Measurements from ENCODE around the gene MALAT1. TPM values are rescaled to one million over a fixed set of nuclear protein-coding genes. Genes with fewer than 3 reads are reported as not detected.
A peak's percentile ranks its signal among the peaks of the same experiment; 100 is the strongest.

MALAT1 gene
- total RNA-seq, 1 donor from 2014 or later: 9,030 TPM

GRCh38 chr11:65545853-65546216 lies 47.0 kb downstream of the MALAT1 start:
- TF ChIP-seq EZH2 (IDR thresholded peaks at IDR 0.05) (no peak), CTCF (IDR thresholded peaks at IDR 0.05) (no peak), EZH2phosphoT487 (IDR thresholded peaks at IDR 0.05) (no peak)
- Mint-ChIP-seq H3K4me1 (peaks cover 25% of the 10 kb centered on the region), H3K4me3 (peak overlapping the region; percentile 73), H3K9me3 (no peaks in the 10 kb centered on the region), H3K36me3 (peaks cover 5% of the 10 kb centered on the region), H3K27ac (no peak overlapping the region), H3K27me3 (ENCODE audit: insufficient read depth, low read depth) (peaks cover 29% of the 10 kb centered on the region)
- Histone ChIP-seq H4K20me1 (ENCODE audit: low read depth) (peaks cover 23% of the 10 kb centered on the region), H3K27me3 (peaks cover 97% of the 10 kb centered on the region), H3F3A (ENCODE audit: low read depth) (peaks cover 12% of the 10 kb centered on the region), H3K4me1 (peaks cover 4% of the 10 kb centered on the region), H3K4me3 (peak overlapping the region; percentile 44), H3K36me3 (no peaks in the 10 kb centered on the region), H3K79me2 (ENCODE audit: low read depth) (no peaks in the 10 kb centered on the region), H2AFZ (replicated peaks) (no peak overlapping the region), H3K9ac (no peak overlapping the region), H3K4me2 (peak overlapping the region; percentile 81), H3K9me3 (ENCODE audit: low read depth) (no peaks in the 10 kb centered on the region), H3K27ac (no peak overlapping the region)
- no peak for DNase-seq (ENCODE audit: low spot score)

DNA sequence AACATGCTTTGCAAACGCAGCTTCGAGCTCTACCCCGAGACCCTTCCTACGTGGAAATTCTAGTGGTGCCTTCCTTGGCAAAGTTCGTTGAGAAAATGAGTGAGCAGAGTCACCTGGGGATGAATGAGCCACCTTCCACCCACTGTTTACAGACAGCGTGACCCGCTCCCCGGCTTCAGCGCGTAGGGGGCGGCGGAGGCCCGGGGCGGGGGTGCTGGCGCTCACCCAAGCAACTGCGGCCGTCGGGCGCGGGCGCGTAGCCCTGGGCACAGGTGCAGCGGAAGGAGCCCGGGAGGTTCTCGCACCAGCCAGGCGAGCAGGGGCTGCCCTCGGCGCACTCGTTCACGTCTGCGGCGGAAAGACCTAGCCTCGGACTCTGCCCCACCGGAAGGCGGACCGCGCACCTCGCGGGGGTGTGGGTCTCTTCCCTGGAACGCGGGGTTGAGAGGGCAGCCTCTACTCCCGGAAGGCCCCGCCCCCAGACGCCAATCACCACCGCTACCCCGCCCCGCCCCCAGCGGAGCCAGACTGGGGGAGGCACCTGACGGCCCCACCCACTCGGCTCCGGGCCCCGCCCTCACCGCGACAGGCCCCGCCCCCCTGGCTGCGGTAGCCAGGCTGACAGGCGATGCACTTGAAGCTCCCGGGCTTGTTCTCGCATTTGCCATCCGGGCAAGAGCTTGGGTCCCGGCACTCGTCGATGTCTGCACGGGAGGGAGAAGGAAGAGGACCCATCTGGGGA lies 47.5 kb downstream of the MALAT1 start:
- peak overlapping the region; percentile 81 for H3K4me2 ChIP-seq
- Mint-ChIP-seq H3K27ac (no peak overlapping the region), H3K4me1 (peaks cover 28% of the 10 kb centered on the region), H3K27me3 (ENCODE audit: insufficient read depth, low read depth) (peaks cover 29% of the 10 kb centered on the region), H3K36me3 (peaks cover 5% of the 10 kb centered on the region), H3K4me3 (peak overlapping the region; percentile 74), H3K9me3 (no peaks in the 10 kb centered on the region)
- peak; percentile 52 for TF ChIP-seq EZH2phosphoT487 (IDR thresholded peaks at IDR 0.05)
- peak; percentile 61 for TF ChIP-seq EZH2 (IDR thresholded peaks at IDR 0.05)
- no peak for TF ChIP-seq CTCF (IDR thresholded peaks at IDR 0.05)
- peak overlapping the region; percentile 43 for H2AFZ ChIP-seq (replicated peaks)
- peaks cover 17% of the 10 kb centered on the region for H3F3A ChIP-seq (ENCODE audit: low read depth)
- peak; percentile 94 for DNase-seq (ENCODE audit: low spot score)
- H3K79me2 ChIP-seq (ENCODE audit: low read depth): no peaks in the 10 kb centered on the region
- H3K9me3 ChIP-seq (ENCODE audit: low read depth): no peaks in the 10 kb centered on the region
- peak overlapping the region; percentile 44 for H3K4me3 ChIP-seq
- no peak overlapping the region for H3K9ac ChIP-seq
- no peaks in the 10 kb centered on the region for H3K36me3 ChIP-seq
- peaks cover 4% of the 10 kb centered on the region for H3K4me1 ChIP-seq
- peaks cover 97% of the 10 kb centered on the region for H3K27me3 ChIP-seq
- peaks cover 26% of the 10 kb centered on the region for H4K20me1 ChIP-seq (ENCODE audit: low read depth)
- H3K27ac ChIP-seq: no peak overlapping the region

- peaks cover 32% of the 10 kb centered on the region for H3K27me3 Mint-ChIP-seq (ENCODE audit: insufficient read depth, low read depth)
- no peak for DNase-seq (ENCODE audit: low spot score)
- H3K27ac Mint-ChIP-seq: no peak overlapping the region
- H3K9ac ChIP-seq: no peak overlapping the region
- H3K9me3 Mint-ChIP-seq: no peaks in the 10 kb centered on the region
- H3K4me3 ChIP-seq: no peak overlapping the region
- H3K9me3 ChIP-seq (ENCODE audit: low read depth): no peaks in the 10 kb centered on the region
- no peak overlapping the region for H2AFZ ChIP-seq (replicated peaks)
- peaks cover 35% of the 10 kb centered on the region for H4K20me1 ChIP-seq (ENCODE audit: low read depth)
- no peak overlapping the region for H3K27ac ChIP-seq
- H3K4me1 Mint-ChIP-seq: peaks cover 35% of the 10 kb centered on the region
- peaks cover 29% of the 10 kb centered on the region for H3F3A ChIP-seq (ENCODE audit: low read depth)
- peaks cover 9% of the 10 kb centered on the region for H3K36me3 Mint-ChIP-seq
- peaks cover 4% of the 10 kb centered on the region for H3K4me1 ChIP-seq
- peak; percentile 45 for TF ChIP-seq CTCF (IDR thresholded peaks at IDR 0.05)
- peak; percentile 67 for TF ChIP-seq EZH2 (IDR thresholded peaks at IDR 0.05)
- TF ChIP-seq EZH2phosphoT487 (IDR thresholded peaks at IDR 0.05): peak; percentile 36
- no peaks in the 10 kb centered on the region for H3K36me3 ChIP-seq
- H3K27me3 ChIP-seq: peaks cover 98% of the 10 kb centered on the region
- no peak overlapping the region for H3K4me2 ChIP-seq
- peak overlapping the region; percentile 61 for H3K4me3 Mint-ChIP-seq
- no peaks in the 10 kb centered on the region for H3K79me2 ChIP-seq (ENCODE audit: low read depth)
Measured at GRCh38 chr11:65547446-65548125, 48.7 kb downstream of the MALAT1 start.

Data from neural progenitor cell (in vitro differentiated cells).